Type B pancreatic cell (in vitro differentiated cells): Measurements from ENCODE around the gene DNLZ. TPM values are rescaled to one million over a fixed set of nuclear protein-coding genes. Genes with fewer than 3 reads are reported as not detected.

Experiments used
- DNase-seq: peaks from one replicate; pipeline ENCODE4 v3.0.0; 2021; ENCODE audit warnings: mixed read lengths; ENCODE audit not compliant: unreplicated experiment; ENCODE audit errors: extremely low spot score
- H3K27ac Mint-ChIP-seq: 2 replicates; pipeline ENCODE4 v1.8.0; 2021; ENCODE audit warnings: mild to moderate bottlenecking, mixed read lengths
- H3K27me3 Mint-ChIP-seq: 2 replicates; pipeline ENCODE4 v1.8.0; 2021; ENCODE audit warnings: mixed read lengths
- H3K36me3 Mint-ChIP-seq: 2 replicates; pipeline ENCODE4 v1.8.0; 2021; ENCODE audit warnings: mixed read lengths
- H3K4me1 Mint-ChIP-seq: one replicate; pipeline ENCODE4 v1.8.0; 2021; ENCODE audit warnings: mixed read lengths; ENCODE audit not compliant: unreplicated experiment
- H3K4me3 Mint-ChIP-seq: 2 replicates; pipeline ENCODE4 v1.8.0; 2021; ENCODE audit warnings: mild to moderate bottlenecking, mixed read lengths
- H3K9me3 Mint-ChIP-seq: 2 replicates; pipeline ENCODE4 v1.8.0; 2021; ENCODE audit warnings: mixed read lengths
- CTCF ChIP-seq: fragments of 200-600 bp; sonication (generic); conservative IDR thresholded peaks from 2 replicates; pipeline ENCODE4 v1.5.0; 2021; ENCODE audit warnings: antibody characterized with exemption, mild to moderate bottlenecking
- long read RNA-seq: library from polyadenylated mRNA; unstranded; transcript quantifications from one replicate; pipeline ENCODE4 v2.0.0, GENCODE V29; 2020
- total RNA-seq: library from RNA; stranded (reverse); gene quantifications from 2 replicates; pipeline ENCODE4 v1.2.1, GENCODE V29; 2021; ENCODE audit warnings: low replicate concordance

DNLZ gene
- total RNA-seq: 10.4 and 14.0 TPM in 2 replicates
- long read RNA-seq: 0 reads

- H3K36me3 Mint-ChIP-seq: no peaks in the 10 kb centered on the region
- H3K4me1 Mint-ChIP-seq: peaks cover 6% of the 10 kb centered on the region
- H3K27ac Mint-ChIP-seq: peak within 1 kb of the TSS; percentile 70
- TF ChIP-seq CTCF: peak; percentile 99
- no peaks in the 10 kb centered on the region for H3K27me3 Mint-ChIP-seq
- DNase-seq: peak; percentile 97
- no peaks in the 10 kb centered on the region for H3K9me3 Mint-ChIP-seq
- H3K4me3 Mint-ChIP-seq: peak within 1 kb of the TSS; percentile 89
These were observed at the start of gene DNLZ for GRCh38 chr9:136363106-136363948. Gene DNLZ (minus strand): TSS chr9:136363744. CDS start chr9:136363714, 30 bp downstream.

- Mint-ChIP-seq H3K36me3 (peaks cover 10% of the 10 kb centered on the region), H3K9me3 (no peaks in the 10 kb centered on the region), H3K27me3 (no peaks in the 10 kb centered on the region), H3K27ac (no peak overlapping the region), H3K4me1 (peaks cover 19% of the 10 kb centered on the region), H3K4me3 (peak overlapping the region; percentile 36)
- DNase-seq: no peak
- TF ChIP-seq CTCF: no peak
These were observed 49.4 kb upstream of the DNLZ start for GRCh38 chr9:136412962-136413361.

GRCh38 chr9:136411378-136411777, 47.8 kb upstream of the DNLZ start:
- Mint-ChIP-seq H3K4me3 (peak overlapping the region; percentile 94), H3K27ac (peak overlapping the region; percentile 92), H3K36me3 (peaks cover 3% of the 10 kb centered on the region), H3K9me3 (no peaks in the 10 kb centered on the region), H3K27me3 (no peaks in the 10 kb centered on the region), H3K4me1 (peaks cover 19% of the 10 kb centered on the region)
- TF ChIP-seq CTCF: no peak
- no peak for DNase-seq

- no peak for TF ChIP-seq CTCF
- Mint-ChIP-seq H3K36me3 (peaks cover 3% of the 10 kb centered on the region), H3K27ac (peak within 1 kb of the TSS; percentile 92), H3K4me1 (peaks cover 19% of the 10 kb centered on the region), H3K9me3 (no peaks in the 10 kb centered on the region), H3K4me3 (peak within 1 kb of the TSS; percentile 94), H3K27me3 (no peaks in the 10 kb centered on the region)
- peak; percentile 93 for DNase-seq
These were observed 47.1 kb upstream of the DNLZ start, which contains the start of the genes ENTR1 and PMPCA for GRCh38 chr9:136410500-136411287. Gene ENTR1 (minus strand): TSS chr9:136410614. CDS start chr9:136410397, 217 bp downstream. Gene PMPCA (plus strand): TSS chr9:136410658. CDS start chr9:136410669, 11 bp downstream.

- no peaks in the 10 kb centered on the region for H3K9me3 Mint-ChIP-seq
- no peaks in the 10 kb centered on the region for H3K27me3 Mint-ChIP-seq
- DNase-seq: no peak
- TF ChIP-seq CTCF: no peak
- H3K36me3 Mint-ChIP-seq: peaks cover 3% of the 10 kb centered on the region
- peak overlapping the region; percentile 86 for H3K27ac Mint-ChIP-seq
- H3K4me1 Mint-ChIP-seq: peaks cover 19% of the 10 kb centered on the region
- H3K4me3 Mint-ChIP-seq: peak overlapping the region; percentile 94
These were observed 46.3 kb upstream of the DNLZ start for GRCh38 chr9:136409557-136410455.
